GM21576 (cell line): Measurements from ENCODE around the gene HAND1.

Source experiments
- ATAC-seq: cut with Tn5 transposase; IDR thresholded peaks from one replicate; pipeline ENCODE4 v1.9.1; 2021; ENCODE audit warnings: mild to moderate bottlenecking, moderate library complexity; ENCODE audit not compliant: unreplicated experiment

Gene HAND1

DNA sequence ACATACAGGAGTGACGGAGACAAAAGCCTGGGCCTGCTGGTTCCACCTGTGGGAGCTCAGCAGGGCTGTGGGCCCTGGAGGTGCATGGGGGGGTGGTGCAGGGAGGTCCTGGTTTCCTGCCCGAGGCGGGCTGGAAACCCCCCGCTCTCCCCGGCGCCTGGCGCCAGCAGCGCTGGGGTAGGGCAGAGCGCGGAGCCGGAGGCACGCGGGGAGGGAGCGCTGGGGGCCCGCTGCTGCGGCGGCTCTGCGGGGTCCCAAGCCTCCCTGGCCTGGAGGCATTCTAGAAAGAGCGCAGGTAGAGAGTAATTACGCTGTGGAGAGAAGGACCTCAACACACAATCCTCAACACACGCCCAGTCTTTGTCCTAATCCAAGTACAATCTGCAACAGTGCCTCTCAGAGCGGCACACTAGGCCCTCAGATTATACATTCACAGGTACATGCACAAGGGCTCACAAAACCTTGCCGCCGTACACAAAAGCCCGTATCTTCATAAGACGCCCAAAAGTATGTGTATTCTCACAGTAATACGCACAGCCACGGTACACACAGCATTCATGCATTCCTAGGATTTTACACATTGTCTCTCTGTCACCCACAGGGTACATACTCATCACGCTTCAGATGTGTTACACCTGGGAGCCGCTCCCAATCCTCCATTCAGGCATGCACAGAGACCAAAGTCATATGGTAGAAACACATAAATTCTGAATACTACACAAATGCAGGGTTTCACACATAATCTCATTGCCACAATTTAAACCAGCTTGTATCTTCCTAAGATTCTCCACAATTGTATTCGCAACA is 2.1 kb upstream of the HAND1 start:
- ATAC-seq = no peak

DNA sequence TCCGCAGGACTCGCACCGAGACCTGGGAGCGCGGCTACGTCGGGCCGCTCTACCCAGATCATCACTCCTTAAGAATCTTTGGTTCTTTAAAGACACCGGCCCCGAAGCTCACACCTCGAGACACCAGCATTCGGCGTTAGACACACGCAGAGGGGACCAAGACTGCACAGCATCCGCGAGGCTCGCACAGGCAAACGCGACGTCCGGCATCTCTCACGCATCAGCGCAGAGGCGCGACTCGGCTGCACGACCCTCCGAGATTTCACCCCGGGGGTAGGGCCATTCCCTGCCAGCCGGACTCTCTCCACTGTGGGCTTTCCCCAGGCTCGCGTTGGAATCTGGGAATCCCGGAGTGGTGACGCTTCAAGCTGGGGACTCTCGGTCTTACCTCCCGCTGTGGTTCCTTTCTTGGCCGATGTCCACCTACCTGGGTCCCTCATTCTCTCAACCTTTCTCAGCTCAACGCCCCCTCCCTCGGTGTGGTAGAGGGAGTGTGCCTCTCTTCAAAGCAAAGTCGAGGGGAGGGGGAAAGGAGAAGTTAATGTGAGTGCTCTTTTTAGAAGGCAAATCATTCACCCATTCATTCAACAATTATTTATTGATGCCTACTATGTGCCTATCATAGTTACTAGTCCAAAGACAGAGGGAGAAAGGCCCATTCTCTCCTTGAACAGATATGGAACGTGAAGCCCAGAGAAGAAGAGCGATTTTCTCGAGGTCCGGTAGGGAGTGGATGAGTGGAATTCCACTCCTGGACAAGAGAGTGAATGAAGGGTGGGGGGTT is 1.3 kb upstream of the HAND1 start:
- ATAC-seq = no peak

DNA sequence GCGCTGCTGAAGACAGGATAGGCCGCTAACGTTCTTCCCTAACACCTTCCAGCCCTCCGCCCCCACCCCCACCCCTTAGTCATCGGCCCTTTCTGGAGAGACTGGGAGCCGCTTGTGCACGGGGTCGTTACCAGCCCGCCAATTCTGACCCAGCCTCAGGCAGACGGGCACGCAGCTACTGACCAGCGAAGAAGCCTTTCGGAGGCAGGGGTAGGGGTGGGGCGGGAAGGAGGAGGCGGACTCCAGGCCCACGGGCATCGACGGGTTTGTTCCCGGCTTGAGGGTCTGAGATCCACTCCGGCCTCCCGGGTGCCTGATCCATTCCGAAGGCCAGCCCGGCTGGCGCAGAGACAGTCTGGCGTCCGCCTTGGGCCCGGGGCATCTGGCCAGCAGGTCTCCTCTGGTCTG is 729 bp upstream of the HAND1 start:
- ATAC-seq = no peak

DNA sequence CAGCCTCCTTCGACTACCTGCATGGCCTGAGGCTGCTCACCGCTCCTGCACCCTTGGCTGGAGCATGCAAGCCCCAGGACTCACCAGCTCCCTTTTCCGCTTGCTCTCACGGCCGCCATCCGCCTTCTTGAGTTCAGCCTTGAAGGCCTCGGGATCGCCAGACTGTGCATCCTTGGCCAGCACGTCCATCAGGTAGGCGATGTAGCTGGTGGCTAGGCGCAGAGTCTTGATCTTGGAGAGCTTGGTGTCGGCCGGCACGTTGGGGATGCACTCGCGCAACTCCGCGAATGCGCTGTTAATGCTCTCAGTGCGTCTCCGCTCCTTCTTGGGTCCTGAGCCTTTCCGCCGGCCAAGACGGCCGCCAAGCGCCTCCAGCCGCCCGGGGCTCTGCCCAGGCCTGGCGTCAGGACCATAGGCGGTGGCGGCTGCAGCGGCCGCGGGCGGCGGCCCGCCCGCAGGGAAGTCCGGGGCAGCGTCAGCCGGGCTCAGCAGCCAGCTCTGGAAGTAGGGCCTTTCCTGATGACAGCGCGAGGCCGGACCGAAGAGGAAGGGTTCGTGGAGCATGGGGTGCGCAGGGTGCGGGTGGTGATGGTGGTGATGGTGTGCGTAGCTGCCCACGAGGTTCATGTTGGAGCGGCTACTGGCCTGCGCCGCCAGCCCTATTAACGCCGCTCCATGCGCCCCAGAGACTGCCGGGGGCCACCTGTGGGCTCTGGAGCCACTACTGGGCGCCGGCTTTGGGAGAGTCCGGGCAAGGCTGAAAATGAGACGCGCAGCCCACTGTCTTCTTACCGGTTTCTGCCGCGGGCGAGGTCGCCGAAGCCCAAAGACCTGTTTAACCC is 424 bp downstream of the HAND1 start:
- no peak for ATAC-seq

DNA sequence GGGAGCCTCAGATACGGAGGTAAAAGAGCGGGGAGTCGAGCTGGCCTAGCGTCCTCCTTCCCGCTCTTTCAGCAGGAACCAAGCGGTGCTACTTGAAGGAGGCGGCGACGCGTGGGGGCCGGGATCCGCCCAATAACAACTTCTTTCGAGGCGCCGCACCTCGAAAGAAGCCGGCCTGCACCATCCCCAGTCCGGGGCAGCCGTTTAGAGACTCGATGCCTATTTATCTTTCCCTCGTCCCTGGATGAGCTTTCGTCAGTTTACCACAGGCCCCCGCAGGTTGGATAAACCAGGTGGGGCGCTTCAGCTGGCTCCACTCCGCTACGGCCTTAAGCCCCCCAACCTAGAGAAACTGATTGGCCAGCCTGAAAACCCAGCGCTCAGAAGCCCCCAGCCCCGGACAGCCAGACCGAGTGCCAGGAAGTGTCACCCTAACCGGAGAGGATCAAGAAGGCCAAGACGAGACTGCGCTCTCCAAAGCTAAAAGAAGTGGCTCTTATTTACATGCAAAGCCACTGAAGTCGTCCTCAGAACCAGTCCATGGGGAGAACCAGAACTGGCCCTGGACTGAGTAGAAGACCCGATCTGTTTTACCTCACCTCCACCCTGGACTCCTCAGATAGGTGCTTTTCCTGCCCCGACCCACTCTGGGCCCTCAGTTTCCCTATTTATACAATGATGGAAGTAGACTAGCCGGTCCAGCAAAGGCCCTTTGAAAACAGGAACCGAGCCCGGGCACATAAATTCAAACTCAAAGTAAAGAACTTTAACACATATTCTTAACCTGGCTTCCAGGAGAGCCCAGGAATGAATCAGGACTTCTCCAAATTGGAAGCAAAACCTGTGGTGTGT is 1.4 kb downstream of the HAND1 start:
- no peak for ATAC-seq

DNA sequence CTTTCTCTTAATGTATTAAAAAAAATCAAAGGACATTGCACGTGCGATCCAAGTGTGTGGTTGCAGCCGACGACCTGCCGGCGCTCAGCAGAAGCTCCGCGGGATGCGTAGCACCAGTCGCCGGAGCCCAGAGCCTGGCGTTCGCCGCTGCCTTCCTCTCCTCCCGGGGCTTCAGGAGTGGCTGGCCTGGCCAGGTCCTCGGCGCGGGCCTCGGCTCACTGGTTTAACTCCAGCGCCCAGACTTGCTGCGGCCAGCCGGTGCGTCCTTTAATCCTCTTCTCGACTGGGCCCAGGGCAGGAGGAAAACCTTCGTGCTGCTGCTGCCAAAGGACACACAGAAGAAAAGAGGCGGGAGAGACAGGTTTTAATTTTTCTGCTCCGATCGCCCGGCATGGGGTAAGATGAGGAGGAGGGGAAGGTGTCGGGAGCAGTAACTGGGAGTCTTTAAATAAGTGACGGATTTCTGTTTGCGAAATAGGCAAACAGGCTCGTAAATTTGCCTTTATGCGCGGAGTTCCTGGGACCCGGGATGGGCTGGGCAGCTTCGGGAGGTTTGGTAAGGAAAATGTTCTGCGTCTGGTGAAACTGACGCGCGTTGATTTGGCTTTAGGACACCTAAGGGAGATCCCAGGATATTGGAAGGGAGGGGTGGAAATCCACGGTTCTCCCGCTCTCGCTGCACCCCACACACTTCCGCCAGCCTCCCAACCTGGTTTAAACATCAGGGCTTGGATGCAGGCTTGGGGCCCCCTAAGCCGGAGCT is 2.3 kb downstream of the HAND1 start:
- no peak for ATAC-seq

DNA sequence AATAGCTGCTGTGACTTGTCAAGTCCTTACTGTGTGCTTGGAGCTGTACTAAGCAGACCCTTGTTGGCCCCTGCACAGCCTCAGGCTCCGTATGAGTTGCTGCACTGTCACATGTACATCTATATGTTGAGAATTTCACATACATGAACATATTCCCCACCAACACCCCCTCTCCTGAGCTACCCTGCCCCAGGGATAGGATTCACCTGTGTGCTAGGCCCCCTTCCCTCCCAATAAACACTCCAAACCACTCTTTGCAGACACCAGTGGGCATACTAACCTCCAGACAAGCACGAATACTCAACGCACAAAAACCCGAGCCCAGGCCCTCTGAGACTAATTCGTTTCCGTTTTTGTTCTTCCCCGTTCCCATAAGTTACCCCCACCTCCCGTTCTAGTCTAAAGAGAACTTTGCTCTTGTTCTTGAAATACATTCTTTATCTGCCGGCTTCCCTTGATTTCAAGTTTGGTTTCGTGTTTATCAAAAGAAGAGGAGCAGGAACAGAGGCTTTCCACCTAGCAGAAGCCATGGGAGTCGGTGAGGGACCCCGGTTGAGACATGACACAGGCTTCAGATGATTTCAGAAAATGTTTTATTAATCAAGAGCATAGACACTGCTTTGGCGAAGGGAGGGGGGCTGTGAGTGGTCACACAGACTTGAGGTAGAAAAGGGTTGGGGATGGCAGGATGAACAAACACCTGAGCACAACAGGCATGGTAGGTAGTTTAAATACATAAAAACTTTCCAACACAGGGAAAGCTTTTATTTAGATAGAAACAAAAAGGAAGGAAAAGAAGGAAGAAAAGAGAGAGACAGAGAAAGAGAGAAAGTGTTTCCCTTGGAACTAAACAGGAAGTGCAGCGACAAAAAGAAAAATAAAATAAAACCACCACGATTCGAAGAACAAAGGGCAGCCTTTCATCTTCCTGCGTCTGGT is 3.4 kb downstream of the HAND1 start:
- ATAC-seq = no peak

DNA sequence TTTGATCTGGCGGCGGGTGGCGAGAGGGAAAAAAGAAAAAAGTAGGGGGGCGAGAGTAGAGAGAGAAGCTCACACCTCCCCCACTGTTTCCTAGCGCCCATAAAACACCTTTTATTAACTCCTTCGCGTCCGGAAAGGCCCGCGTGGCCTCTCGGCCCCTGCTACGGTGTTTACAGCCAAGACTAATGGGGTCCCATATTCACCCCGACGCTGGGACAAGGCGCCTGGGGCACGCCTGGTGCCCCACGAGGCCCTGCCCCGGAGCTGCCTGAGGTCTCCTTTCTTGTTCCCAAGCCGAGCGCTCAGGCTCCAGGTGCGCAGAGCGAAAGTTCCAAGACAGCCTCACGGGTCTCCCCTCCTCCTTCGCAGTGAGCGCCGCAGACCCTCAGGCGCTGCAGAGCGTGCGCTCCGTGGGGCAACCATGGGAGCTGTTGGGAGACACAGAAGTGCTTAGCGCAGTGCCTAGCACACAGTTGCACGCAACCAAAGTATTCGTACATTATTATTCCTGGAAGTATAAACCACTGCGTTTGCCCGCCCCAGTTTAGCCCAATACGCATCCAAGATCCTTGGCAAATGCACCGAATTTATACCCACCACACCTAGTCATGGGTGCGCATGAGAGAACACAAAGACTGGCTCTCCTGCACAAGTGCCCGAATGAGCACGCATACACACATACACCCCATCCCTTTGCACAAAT is 4.3 kb downstream of the HAND1 start:
- no peak for ATAC-seq

DNA sequence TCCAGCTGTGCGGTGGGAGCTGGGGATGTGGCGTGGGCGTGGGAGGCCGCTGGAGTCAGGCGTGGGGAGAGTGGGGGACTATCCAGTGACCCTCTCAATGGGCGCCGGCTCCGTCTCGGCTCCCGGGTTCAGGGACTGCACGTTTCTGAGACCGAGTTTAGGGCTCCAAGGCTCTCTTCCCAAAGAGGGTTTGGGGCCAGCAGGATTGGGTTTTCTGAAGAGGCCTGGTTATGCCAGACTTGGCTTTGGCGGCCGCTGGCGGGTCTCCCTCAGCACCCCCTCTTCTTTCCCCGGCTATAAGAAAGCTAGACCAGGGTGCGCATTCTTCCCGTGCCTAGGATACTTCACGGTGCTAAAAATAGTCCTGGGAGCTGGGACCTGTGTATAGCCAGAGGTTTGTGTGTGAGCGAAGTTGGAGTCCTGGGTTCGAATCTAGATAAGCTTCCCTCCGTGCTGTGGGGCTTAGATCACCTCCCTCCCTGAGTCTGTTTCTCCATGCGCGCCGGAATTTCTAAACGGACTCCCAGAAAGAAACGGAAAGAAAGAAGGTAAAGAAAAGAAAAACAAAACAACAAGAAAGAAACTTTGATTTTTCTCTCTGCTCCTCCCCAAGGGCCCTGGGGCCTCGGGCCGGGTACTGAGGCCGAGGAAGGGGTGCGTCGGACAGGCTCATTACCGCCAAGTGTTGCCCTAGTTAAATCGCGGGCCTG is 5.0 kb downstream of the HAND1 start:
- ATAC-seq = no peak

DNA sequence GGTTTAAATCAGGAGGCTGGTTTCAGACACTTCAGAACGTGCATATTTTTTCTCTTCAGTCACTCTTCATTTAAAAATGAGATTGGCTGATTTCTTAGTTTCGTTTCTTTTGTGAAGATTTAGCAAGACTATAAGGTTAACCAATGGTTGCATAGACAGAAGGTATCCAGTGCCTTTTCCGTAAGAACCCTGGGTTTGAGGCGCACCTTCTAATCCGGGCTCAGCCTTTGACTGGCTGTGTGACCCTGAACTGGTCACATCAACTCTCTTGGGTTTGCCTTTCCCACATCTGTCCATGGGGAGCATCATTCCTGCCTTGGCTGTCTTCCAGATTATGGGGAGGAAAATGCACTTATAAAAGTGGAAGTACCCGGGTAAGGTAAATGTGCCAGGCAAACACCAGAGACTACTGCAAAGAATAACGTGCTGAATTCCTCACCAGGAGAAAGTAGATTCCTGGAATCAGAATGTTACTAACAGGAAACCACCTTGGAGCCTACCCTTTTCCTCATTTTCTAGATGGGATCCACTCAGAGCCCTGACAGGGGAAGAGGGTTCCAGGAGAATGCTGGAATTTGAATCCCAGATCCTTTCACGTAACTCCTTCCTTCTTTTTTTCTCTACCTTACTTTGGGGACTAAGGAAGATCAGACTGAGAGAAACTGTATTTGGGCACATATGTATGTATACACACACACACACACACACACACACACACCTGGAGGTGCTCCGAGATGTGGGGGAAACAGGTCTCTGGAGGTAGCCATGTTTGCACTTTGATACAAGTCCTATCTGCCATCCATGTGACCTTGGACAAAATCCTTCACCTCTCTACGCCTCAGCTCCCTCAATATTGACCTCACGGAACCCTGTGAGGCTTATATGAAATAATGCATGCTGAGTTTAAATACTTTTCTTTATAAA is 6.8 kb downstream of the HAND1 start:
- ATAC-seq = no peak

DNA sequence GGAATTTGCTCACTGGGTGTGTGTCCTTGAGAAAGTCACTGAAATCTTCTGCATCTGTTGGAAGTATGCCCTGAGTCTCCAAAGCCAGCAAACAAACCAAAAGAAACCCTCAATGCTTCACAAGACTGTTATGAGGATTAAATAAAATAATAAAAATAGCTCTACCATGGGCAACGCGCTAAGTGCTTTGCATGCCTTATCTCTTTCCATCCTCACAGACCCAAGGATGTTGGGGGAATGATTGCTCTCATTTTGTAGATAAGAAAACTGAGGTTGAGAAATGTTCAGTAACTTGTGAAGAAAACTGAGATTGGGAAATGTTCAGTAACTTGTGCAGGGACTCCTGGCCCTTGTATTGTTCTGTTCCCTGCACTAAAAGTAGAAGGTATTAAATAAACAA is 7.9 kb downstream of the HAND1 start:
- no peak for ATAC-seq

DNA sequence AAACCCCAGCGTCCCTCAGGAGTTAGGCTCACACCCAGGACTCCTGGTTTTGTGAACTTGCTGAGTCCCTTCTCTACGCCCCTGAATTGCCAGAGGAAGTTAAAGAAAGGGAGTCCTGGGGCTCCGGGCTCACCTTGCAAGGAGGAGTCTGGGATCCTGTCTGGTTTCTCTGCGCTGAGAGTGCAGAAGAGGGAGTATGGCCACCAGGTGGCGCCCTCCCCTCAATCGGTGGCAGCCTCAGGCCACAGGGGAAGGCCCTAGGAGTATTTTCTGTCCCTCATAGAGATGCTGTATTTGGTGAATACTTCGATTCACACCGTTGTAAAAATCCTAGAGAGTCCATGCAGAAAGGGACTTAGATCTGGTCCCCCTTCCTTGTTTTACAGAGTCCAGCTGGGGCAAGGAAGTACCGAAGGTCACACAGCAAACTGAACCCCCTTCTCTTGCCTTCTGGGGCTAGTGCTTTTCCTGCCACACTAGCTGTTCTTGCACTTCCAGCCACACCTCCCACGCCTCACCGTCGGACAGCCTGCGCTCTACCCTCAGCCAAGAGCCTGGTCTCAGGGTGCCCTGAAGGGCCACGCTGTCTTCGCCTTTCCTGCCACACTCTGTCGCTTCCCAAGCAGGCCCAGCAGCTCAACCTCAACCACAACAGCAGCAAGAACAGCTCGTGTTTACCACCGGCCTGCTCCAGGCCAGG is 10.2 kb downstream of the HAND1 start:
- peak; percentile 96 for ATAC-seq

DNA sequence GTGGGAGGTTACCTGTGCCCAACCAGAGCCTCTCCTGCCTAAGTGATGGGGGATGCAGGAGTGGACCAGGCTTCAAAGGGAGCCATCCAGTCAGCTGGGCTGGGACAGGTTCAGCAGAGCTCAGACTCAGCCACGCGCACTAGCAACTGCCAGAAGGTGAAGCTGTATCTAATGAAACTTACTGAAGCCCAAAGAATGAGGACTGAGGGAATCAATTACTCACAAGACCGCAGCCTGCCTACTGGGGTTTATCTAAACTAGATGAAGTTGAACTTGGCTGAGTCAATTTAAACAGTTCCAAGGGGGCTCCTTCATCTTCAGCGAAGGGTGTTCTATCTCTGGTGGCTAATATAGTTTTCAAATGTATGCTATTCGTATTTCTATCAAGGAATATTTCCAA is 11.4 kb downstream of the HAND1 start:
- no peak for ATAC-seq

DNA sequence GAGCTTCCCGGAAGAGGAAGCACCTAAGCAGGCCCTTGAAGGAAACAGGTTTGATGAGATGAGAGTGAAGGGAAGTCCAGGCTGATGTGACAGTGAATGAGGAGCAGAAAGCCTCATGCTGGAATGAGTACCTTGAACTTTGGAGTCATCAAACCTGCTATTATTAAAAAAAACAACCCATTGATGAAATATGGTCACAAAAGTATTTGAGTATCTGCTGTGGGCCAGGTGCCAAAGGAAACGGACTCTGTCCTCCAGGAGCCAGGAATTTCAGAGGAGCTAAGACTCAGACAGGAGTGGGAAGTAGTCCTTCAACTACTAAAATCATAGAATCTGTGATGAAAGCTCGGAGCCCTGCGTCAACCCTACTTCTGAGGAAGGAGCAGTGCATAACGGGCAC is 11.9 kb downstream of the HAND1 start:
- ATAC-seq = no peak

DNA sequence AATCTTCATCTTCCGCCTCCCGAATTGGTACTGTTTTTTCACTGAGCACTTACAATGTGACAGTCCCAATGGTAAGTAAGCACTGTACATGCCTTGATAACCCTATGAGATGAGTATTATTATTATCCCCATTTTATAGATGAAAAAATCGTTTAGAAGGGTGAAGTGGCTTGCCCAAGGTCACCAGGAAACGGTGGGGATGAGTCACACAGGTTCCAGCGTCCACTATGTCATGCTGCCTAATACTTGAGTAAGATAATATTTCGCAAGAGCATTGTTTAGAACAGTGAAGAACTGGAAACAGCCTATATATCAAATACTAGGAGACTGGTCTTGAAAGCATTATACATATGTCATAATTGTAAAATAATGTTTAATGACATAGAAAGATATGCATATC is 12.9 kb downstream of the HAND1 start:
- ATAC-seq = no peak

DNA sequence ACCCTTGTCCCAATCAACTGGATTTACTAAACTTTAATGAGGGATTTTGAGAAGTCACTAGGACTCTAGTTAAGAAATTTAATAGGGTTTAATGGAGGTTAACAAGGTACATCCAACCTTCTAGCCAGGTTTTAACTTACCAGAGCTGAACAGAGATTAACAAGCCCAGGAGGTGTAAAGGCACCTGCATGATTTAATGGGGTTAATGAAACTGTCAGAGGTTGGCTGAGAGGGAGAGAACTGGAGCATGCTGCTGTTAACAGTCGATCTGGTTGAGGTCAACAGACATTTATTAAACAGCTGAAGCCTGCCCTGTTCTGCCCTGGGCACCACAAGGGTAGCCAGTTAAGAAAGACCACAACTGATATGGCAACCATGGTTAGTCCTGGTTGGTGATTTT is 13.6 kb downstream of the HAND1 start:
- no peak for ATAC-seq
